Neural progenitor cell (in vitro differentiated cells): ENCODE measurements around the gene NBAS.

Experiments
- CTCF ChIP-seq: fragments of 200-600 bp; sonication (generic); IDR thresholded peaks from 2 replicates; pipeline ENCODE4 v1.5.1; 2017; ENCODE audit warnings: antibody characterized with exemption, mild to moderate bottlenecking
- EZH2 ChIP-seq: fragments of 200-600 bp; sonication (generic); IDR thresholded peaks from 2 replicates; pipeline ENCODE4 v1.6.1; 2017; ENCODE audit warnings: antibody characterized with exemption, mild to moderate bottlenecking, moderate library complexity
- EZH2phosphoT487 ChIP-seq: fragments of 200-600 bp; sonication (generic); IDR thresholded peaks from 2 replicates; pipeline ENCODE4 v1.6.1; 2017; ENCODE audit warnings: antibody characterized with exemption

- TF ChIP-seq EZH2 (no peak), EZH2phosphoT487 (no peak), CTCF (no peak)
Measured at GRCh38 chr2:15311201-15311907, 249.8 kb downstream of the NBAS start.
